Measurements from ENCODE around the gene CCIN.

Gene CCIN

DNA sequence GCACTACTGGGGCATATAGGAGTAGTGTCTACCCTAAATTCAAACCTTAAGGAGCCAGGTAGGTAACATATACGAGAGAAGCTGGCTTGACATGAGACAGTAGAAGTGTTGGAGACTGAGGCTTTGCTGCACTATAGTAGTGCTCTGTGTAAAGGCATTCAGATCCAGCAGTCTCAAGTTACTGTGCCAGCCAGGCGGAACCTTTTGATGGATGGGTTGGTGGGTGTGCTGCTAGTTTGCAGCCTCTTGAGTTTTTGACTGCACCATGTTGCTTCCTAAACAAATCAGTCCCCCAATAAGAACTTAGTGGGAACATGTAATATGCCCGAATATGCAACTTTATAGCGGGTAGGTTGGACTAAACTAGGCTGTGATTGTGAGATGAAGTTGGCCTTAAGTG, 23.0 kb downstream of the CCIN start:
- DNase-seq, result no peak

- DNase-seq, result no peak
Measured at GRCh38 chr9:36193023-36193422, 23.8 kb downstream of the CCIN start.

DNA sequence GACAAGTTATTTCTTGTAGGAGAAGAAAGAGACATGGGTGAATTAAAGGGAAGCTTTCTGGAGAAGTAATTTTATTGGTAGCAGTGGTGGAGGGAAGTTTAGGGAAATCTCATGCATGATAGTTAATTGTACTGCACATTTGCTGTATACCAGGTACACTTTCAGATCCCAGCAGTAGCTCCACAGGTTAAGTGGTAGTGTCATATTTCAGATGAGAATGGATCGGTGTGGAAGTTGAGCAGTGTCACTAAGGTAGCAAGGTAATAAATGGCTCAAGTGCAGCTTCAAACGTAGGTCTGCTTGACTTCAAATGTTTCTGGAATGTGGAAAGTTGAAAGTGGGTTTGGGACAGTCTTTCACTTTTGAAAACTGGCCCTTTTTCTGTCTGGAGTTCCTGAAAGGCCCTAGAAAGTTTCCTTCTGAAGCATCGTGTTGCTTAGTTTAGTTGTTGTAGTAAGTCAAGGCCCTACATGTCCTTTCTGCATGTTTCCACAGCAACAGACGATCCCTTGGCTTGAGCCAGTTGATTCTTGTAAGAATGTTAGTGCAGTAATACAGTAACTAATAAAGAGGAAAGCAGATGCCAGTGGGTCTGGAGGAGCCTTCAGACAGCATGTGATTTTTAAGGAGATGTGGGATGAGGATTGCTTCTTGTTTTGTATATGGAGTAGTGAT, 25.3 kb downstream of the CCIN start:
- DNase-seq, result no peak

DNA sequence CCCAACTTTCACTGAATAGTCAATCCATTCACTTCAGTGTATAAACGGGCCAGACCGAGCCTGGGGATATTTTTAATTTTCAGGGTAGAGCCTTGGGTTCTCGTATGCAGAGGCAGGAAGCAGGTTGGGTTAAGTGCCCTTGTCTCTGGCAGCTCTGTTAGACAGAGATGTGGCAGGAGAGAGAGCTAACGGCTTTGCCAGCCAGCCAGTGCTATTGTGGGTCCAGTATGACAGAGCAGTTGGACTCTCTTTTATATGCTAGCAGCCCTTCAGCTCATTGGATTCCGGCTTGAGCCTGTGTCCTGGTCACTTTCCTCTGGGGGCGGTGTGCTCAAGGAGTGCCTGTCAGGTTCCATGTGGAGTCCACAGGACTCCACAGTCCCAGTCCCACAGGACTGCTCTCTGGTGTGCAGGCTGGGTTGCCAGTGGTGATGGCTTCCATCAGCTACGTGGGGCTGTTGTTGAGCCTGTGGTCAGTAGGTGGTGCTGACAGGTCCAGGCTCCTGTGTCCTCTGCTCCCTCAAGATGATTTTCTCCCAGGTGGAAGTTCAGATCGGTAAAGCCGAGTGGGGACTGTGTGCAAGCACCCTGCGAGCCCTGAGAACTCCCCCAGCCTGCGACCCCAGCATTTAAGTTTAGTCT, 35.8 kb downstream of the CCIN start:
- DNase-seq, result no peak

DNA sequence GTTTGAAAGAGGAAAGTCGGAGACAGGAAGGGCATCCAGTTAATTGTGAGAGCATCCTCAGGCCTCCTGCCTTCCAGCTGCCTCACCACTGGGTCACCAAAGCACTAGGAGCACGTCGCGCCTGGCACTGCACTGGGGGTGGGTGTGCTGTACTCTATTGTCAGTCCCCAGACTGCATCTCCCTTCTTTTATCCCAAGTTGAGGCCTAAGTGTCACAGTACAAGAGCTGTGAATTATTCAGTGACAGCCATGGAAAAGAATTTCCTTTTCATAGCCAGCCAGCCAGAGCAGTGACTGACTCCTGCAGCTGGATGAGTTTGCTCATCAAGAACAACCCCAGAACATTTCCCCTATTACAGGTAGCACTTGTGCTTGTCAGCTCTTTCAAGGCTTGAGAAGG, 37.8 kb downstream of the CCIN start:
- no peak for DNase-seq

- no peak for DNase-seq
Measured at GRCh38 chr9:36207546-36208012, 38.4 kb downstream of the CCIN start.

DNA sequence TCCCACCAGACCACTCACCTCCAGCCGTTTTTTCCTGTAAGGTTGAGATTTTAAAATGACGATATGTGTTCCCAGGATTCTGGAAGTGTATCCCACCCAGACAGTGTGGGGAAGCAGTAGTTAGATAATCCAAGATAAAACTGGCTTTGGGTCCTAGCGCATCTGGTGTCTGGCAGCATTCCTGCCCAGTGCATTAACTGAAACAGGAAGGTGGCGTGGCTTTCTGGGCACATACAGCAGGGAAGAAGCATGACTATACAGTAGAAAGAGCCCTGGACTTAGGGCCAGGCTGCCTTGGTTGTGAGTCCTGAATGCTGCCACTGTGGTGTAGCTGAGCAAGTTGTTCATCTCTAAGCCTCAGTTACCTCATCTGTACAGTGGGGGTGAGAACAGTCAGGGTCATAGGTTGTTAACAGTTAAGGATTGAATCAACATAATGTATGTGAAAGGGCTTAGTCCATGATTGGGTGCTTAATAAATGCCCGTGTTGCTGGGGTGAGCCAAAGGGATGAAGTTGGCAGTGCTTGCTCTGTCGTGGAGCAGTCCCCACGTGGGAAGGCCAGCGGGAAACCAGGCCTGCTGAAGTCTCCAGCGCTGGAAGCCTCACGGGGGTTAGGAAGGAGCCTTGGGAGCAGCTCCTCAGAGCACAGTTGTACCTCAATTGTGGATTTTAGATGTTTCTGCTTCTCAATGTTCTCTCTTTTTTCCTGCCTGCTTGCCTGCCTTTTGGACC, 39.5 kb downstream of the CCIN start:
- no peak for DNase-seq

GRCh38 chr9:36210722-36211121, 41.5 kb downstream of the CCIN start:
- DNase-seq, result no peak

DNA sequence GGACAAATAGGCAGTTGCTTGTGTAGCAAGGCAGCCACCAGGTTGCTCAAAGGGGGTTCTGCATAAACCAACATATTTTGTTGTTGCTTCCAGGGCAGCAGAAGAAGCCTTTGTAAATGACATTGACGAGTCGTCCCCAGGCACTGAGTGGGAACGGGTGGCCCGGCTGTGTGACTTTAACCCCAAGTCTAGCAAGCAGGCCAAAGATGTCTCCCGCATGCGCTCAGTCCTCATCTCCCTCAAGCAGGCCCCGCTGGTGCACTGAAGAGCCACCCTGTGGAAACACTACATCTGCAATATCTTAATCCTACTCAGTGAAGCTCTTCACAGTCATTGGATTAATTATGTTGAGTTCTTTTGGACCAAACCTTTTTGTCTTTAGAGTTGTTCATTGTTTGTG, 42.3 kb downstream of the CCIN start:
- DNase-seq, result no peak

- DNase-seq, result no peak
Measured at GRCh38 chr9:36213387-36213786, 44.2 kb downstream of the CCIN start.

DNA sequence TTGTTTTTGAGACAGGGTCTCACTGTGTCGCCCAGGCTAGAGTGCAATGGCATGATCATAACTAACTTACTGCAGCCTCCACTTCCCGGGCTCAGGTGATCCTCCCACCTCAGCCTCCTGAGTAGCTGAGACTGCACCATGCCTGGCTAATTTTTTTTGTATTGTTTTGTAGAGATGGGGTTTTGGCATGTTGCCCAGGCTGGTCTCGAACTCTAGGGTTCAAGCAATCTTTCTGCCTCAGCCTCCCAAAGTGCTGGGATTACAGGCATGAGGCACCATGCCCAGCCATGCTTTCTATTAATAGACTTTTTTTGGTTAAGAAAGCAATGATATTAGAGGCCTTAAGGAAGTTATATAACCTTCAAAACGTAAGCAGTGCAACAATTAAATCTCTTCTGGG, 44.8 kb downstream of the CCIN start:
- DNase-seq, result no peak

GRCh38 chr9:36214571-36214970, 45.4 kb downstream of the CCIN start:
- no peak for DNase-seq

- DNase-seq, result no peak
Measured at GRCh38 chr9:36217256-36217968, 48.2 kb downstream of the CCIN start.

DNA sequence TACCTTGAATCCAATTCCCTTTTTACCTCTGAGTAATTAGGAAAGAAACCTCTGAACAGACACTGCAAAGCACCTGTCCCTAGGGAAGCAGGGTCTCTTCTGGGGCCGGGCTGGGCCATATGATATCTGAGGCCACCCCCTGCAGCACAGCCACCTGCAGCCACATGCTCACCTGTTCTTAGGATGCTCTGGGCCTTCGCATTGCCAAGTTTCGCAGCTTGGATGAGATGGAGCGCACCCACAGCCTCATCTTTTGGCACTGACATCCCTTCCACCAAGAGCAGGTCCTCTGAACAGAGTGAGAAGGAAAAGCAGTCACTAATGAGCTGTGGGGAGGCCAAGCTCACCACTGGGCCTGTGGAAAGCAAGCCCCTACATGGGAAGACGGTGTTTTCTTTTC, 48.8 kb downstream of the CCIN start:
- DNase-seq, result no peak

DNA sequence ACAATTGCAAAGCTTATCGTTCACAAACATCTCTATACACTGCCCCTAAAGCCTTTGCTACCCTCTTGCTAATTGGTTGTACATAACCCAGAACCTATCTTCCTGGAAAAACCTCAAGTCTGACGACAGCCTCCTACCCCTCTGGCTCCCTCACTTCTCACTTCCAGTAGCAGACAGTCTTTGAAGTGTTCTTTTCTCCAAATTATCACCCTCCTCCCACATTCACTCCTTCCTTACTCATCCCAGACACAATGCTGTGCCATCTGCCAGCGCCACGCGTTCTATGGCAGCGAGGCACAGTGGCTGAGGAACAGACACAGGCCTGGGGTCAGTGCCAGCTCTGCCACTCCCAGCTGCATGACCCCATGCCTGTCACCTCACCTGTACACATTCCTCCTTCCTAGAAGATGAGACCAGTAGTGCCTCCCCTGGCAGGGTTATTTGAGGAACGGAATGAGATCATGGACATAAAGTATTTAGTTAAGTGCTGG, 49.3 kb downstream of the CCIN start:
- no peak for DNase-seq

Data from NCI-H226 (cell line).